Common myeloid progenitor, CD34-positive (primary cell): ENCODE data around the gene C1orf56.
"Not testable (repeated sequence)": the region's sequence is repeated elsewhere in the genome, so short reads cannot be mapped to it uniquely, and the experiment has no call there.

Source experiments
- CTCF ChIA-PET: fragments of 350-600 bp; sonication (Branson Sonifier 250); formaldehyde crosslinking; loops from one replicate; lab custom pipeline; 2021; ENCODE audit warnings: antibody characterized with exemption; lab: Charles Lee
- POLR2A ChIA-PET: fragments of 350-600 bp; sonication (Branson Sonifier 250); formaldehyde crosslinking; loops from one replicate; lab custom pipeline; 2021; ENCODE audit warnings: antibody characterized with exemption; lab: Charles Lee
- DNase-seq, 3 donors: peaks; one replicate each; pipeline versions ENCODE4 v3.0.0 to v3.0.0-alpha.2; 2013
- H3K27ac ChIP-seq, 2 experiments: 1 replicate in 1 of 2; 2 replicates in 1 of 2; pipeline ENCODE4 v1.7.0; 2013; ENCODE audit warnings: inconsistent platforms in 2 of 2, low read length in 2 of 2, mild to moderate bottlenecking in 2 of 2, low read depth in 1 of 2, moderate library complexity in 1 of 2; ENCODE audit not compliant: severe bottlenecking in 2 of 2, insufficient read depth in 1 of 2, poor library complexity in 1 of 2
- H3K27me3 ChIP-seq, 5 experiments: replicated peaks in 2 of 5; 1 replicate in 3 of 5; 2 replicates in 2 of 5; pipeline versions ENCODE4 v1.6.1 to v1.7.0; 2013; ENCODE audit warnings: low read length in 4 of 5, mild to moderate bottlenecking in 2 of 5, moderate library complexity in 2 of 5, inconsistent platforms in 1 of 5; ENCODE audit not compliant: insufficient read depth in 5 of 5, control insufficient read depth in 4 of 5
- H3K36me3 ChIP-seq, 4 experiments: 1 replicate in 2 of 4; 2 replicates in 2 of 4; pipeline versions ENCODE4 v1.6.1 to v1.7.0; 2013; ENCODE audit warnings: low read length in 3 of 4, control low read depth in 1 of 4, mild to moderate bottlenecking in 1 of 4; ENCODE audit not compliant: control insufficient read depth in 4 of 4, insufficient read depth in 4 of 4
- H3K4me1 ChIP-seq, 4 experiments: 1 replicate in 3 of 4; 2 replicates in 1 of 4; pipeline versions ENCODE4 v1.6.1 to v1.7.1; 2013; ENCODE audit warnings: low read length in 3 of 4, mild to moderate bottlenecking in 3 of 4, control low read depth in 1 of 4, inconsistent platforms in 1 of 4, moderate library complexity in 1 of 4; ENCODE audit not compliant: control insufficient read depth in 4 of 4, insufficient read depth in 4 of 4; ENCODE audit errors: control extremely low read depth in 1 of 4
- H3K4me3 ChIP-seq, 7 experiments: 1 replicate in 4 of 7; 2 replicates in 3 of 7; pipeline versions ENCODE4 v1.5.1 to v1.7.0; 2013; ENCODE audit warnings: mild to moderate bottlenecking in 7 of 7, low read length in 6 of 7, moderate library complexity in 6 of 7, inconsistent platforms in 2 of 7, low read depth in 2 of 7, control low read depth in 1 of 7; ENCODE audit not compliant: insufficient read depth in 4 of 7, control insufficient read depth in 1 of 7; ENCODE audit errors: extremely low read depth in 1 of 7
- H3K9me3 ChIP-seq, 5 experiments: 1 replicate in 4 of 5; 2 replicates in 1 of 5; pipeline versions ENCODE4 v1.6.1 to v1.7.1; 2013; ENCODE audit warnings: low read length in 4 of 5, mild to moderate bottlenecking in 2 of 5, inconsistent platforms in 1 of 5, low read depth in 1 of 5, moderate library complexity in 1 of 5; ENCODE audit not compliant: control insufficient read depth in 4 of 5, insufficient read depth in 2 of 5; ENCODE audit errors: control extremely low read depth in 1 of 5
- WGBS: methylation state at CpG from one replicate; pipeline ENCODE4 v1.1.5; 2013; ENCODE audit not compliant: insufficient coverage; 5-methylcytosine and 5-hydroxymethylcytosine counted together

Gene C1orf56

GRCh38 chr1:151069103-151069486 is 21.5 kb downstream of the C1orf56 start:
- H3K4me1 ChIP-seq: peaks cover 0 to 25% (median 16%) of the 10 kb centered on the region in 4 experiments
- no CpG with 5 or more reads among the region's 5 CpGs for WGBS
- H3K36me3 ChIP-seq: peaks cover 0 to 7% (median 4%) of the 10 kb centered on the region in 4 experiments
- peak overlapping the region in 1 of 2 experiments; percentile 60 for H3K27ac ChIP-seq
- CTCF ChIA-PET: interaction anchor here (1.6 kb wide), 1 partner anchor 45 kb away, joined by 3 read pairs; no protein-coding TSS in a partner anchor
- no peak for DNase-seq
- no peaks in the 10 kb centered on the region for H3K27me3 ChIP-seq
- POLR2A ChIA-PET: no interaction called here
- H3K9me3 ChIP-seq: no peaks in the 10 kb centered on the region
- no peak overlapping the region for H3K4me3 ChIP-seq

GRCh38 chr1:151070474-151071276 is 23.1 kb downstream of the C1orf56 start, which contains the start of gene GABPB2:
GABPB2 (plus strand) TSS chr1:151070761; CDS start chr1:151088190, 17,429 bp downstream.
- H3K4me3 ChIP-seq: peak within 1 kb of the TSS; percentile 57 to 99 (median 94)
- peaks cover 0 to 18% (median 16%) of the 10 kb centered on the region in 4 experiments for H3K4me1 ChIP-seq
- DNase-seq: peak; percentile 94 to 96 (median 95)
- no peaks in the 10 kb centered on the region for H3K27me3 ChIP-seq
- no peaks in the 10 kb centered on the region for H3K9me3 ChIP-seq
- WGBS: 0% methylated on average over 31 of the region's 50 CpGs
- ChIA-PET CTCF (interaction anchor here (0.6 to 3.0 kb wide), 10 partner anchors 9 to 86 kb away, joined by 3 to 17 read pairs (median 3); partner anchors contain the start of genes CDC42SE1, MLLT11 and TNFAIP8L2), POLR2A (interaction anchor here (0.7 to 2.1 kb wide), 2 partner anchors 10 to 13 kb away, joined by 4 to 19 read pairs; partner anchors contain the start of genes CDC42SE1 and MLLT11)
- H3K27ac ChIP-seq: peak within 1 kb of the TSS; percentile 90 to 96
- H3K36me3 ChIP-seq: peaks cover 0 to 7% (median 5%) of the 10 kb centered on the region in 4 experiments

- peaks cover 0 to 18% (median 16%) of the 10 kb centered on the region in 4 experiments for H3K4me1 ChIP-seq
- no peak overlapping the region for H3K4me3 ChIP-seq
- H3K27ac ChIP-seq: no peak overlapping the region
- WGBS: 92% methylated on average over 13 of the region's 13 CpGs
- POLR2A ChIA-PET: no interaction called here
- CTCF ChIA-PET: interaction anchor here (1.0 to 3.0 kb wide), 14 partner anchors 10 to 96 kb away, joined by 3 to 17 read pairs (median 5); partner anchors contain the start of genes CDC42SE1, LYSMD1, MLLT11 and SCNM1
- H3K27me3 ChIP-seq: no peaks in the 10 kb centered on the region
- DNase-seq: no peak
- H3K9me3 ChIP-seq: no peaks in the 10 kb centered on the region
- peaks cover 0 to 2% (median 2%) of the 10 kb centered on the region in 4 experiments for H3K36me3 ChIP-seq
These were observed 24.7 kb downstream of the C1orf56 start for GRCh38 chr1:151072224-151072623.

GRCh38 chr1:151085953-151086559 is 38.5 kb downstream of the C1orf56 start:
- H3K4me1 ChIP-seq: peaks cover 0 to 7% (median 3%) of the 10 kb centered on the region in 4 experiments
- WGBS: no CpG with 5 or more reads among the region's 4 CpGs
- no peak for DNase-seq
- no peaks in the 10 kb centered on the region for H3K36me3 ChIP-seq
- ChIA-PET POLR2A (no interaction called here), CTCF (interaction anchor here (0.7 to 1.6 kb wide), 5 partner anchors 11 to 71 kb away, joined by 3 to 6 read pairs (median 3); partner anchors contain the start of gene TNFAIP8L2)
- no peaks in the 10 kb centered on the region for H3K27me3 ChIP-seq
- no peak overlapping the region for H3K27ac ChIP-seq
- H3K9me3 ChIP-seq: no peaks in the 10 kb centered on the region
- H3K4me3 ChIP-seq: no peak overlapping the region

GRCh38 chr1:151097426-151097825 is 49.9 kb downstream of the C1orf56 start:
- H3K27me3 ChIP-seq, H3K4me1 ChIP-seq, H3K9me3 ChIP-seq, POLR2A ChIA-PET, DNase-seq, H3K36me3 ChIP-seq, H3K4me3 ChIP-seq, H3K27ac ChIP-seq: not testable (repeated sequence)
- CTCF ChIA-PET: interaction anchor here (0.7 to 10.5 kb wide), 7 partner anchors 8 to 95 kb away, joined by 3 to 135 read pairs (median 3); partner anchors contain the start of gene TNFAIP8L2
- WGBS: 98% methylated on average over 6 of the region's 6 CpGs

DNA sequence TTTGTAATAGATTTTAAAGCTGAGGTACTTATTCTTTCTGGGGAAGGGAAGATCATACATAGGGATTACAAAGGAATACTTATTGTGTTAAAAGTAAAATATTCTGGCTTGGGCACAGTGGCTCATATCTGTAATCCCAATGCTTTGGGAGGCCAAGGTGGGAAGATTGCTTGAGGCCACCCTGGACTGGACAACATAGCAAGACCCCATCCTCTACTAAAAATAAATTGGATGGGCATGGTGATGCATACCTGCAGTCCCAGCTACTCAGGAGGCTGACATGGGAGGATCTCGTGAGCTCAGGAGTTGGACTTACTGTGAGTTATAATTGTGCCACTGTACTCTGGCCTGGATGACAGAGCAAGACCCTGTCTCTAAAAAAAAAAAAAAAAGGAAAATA is 50.6 kb downstream of the C1orf56 start:
- Histone ChIP-seq H3K4me1 (no peaks in the 10 kb centered on the region), H3K27me3 (no peaks in the 10 kb centered on the region), H3K27ac (no peak overlapping the region), H3K36me3 (peaks cover 0 to 2% (median 0%) of the 10 kb centered on the region in 4 experiments), H3K9me3 (no peaks in the 10 kb centered on the region), H3K4me3 (no peak overlapping the region)
- POLR2A ChIA-PET: no interaction called here
- CTCF ChIA-PET: interaction anchor here (1.2 to 10.5 kb wide), 2 partner anchors 9 to 57 kb away, joined by 3 to 135 read pairs; partner anchors contain the start of gene TNFAIP8L2
- 100% methylated on average over 1 of the region's 1 CpG for WGBS
- DNase-seq: no peak
